ENCODE results near the gene HHAT. TPM values are rescaled to one million over a fixed set of nuclear protein-coding genes. Genes with fewer than 3 reads are reported as not detected.

The HHAT gene
- polyA plus RNA-seq, 1 donor (not counting 4 experiments of a cell fraction or from before 2014, with no cell fraction given), result 3.8 TPM

DNA sequence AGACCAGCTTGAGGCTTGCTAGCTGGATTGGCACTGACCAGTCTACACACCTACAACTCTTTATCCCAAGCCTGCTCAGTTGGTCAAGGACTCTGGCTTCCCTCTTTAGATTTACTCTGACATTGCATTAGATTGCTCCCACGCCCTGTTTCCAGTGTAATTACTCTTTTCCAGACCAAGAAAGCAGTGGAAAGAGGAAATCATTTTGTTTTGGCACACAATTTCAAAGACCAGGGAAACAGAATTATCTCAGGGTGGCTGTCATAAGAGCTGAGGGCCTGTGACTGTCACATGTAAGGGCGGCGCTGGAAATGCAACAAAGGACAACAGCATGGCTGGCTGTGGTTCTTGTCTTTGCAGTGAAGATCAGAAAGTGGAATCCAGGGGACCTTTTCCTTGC is 302.7 kb downstream of the HHAT start:
- no peaks in the 10 kb centered on the region for H3K9me3 ChIP-seq (ENCODE audit: control insufficient read depth, low read depth, low read length)
- no peaks in the 10 kb centered on the region for H3K79me2 ChIP-seq (ENCODE audit: control insufficient read depth, insufficient read depth, low read length)
- no peaks in the 10 kb centered on the region for H3K27me3 ChIP-seq (ENCODE audit: control insufficient read depth, extremely low read depth, insufficient read depth, low read length)
- H3K4me2 ChIP-seq (ENCODE audit: control insufficient read depth, extremely low read depth, insufficient read depth, low read depth, low read length), result no peak overlapping the region
- DNase-seq (ENCODE audit: low read depth, low spot score) (no peak), FAIRE-seq (no peak)
- no peak for TF ChIP-seq EZH2 (IDR thresholded peaks at IDR 0.05; ENCODE audit: low read length)
- TF ChIP-seq, protein P1, sequence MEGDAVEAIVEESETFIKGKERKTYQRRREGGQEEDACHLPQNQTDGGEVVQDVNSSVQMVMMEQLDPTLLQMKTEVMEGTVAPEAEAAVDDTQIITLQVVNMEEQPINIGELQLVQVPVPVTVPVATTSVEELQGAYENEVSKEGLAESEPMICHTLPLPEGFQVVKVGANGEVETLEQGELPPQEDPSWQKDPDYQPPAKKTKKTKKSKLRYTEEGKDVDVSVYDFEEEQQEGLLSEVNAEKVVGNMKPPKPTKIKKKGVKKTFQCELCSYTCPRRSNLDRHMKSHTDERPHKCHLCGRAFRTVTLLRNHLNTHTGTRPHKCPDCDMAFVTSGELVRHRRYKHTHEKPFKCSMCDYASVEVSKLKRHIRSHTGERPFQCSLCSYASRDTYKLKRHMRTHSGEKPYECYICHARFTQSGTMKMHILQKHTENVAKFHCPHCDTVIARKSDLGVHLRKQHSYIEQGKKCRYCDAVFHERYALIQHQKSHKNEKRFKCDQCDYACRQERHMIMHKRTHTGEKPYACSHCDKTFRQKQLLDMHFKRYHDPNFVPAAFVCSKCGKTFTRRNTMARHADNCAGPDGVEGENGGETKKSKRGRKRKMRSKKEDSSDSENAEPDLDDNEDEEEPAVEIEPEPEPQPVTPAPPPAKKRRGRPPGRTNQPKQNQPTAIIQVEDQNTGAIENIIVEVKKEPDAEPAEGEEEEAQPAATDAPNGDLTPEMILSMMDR (optimal IDR thresholded peaks at IDR 0.05 in 1 of 3, IDR thresholded peaks at IDR 0.05 in 1 of 3, conservative IDR thresholded peaks at IDR 0.05 in 1 of 3; ENCODE audit: extremely low read depth in 1 of 3, insufficient read depth in 2 of 3, low read length in 3 of 3), result no peak
- H3K4me3 ChIP-seq (ENCODE audit: control insufficient read depth in 2 of 3, extremely low read depth in 1 of 3, insufficient read depth in 2 of 3, low read depth in 1 of 3, low read length in 3 of 3), result no peak overlapping the region
- H2AFZ ChIP-seq (ENCODE audit: control insufficient read depth, low read length), result no peak overlapping the region
- H3K36me3 ChIP-seq (ENCODE audit: control insufficient read depth in 2 of 2, extremely low read depth in 1 of 2, insufficient read depth in 2 of 2, low read length in 2 of 2), result no peaks in the 10 kb centered on the region
- no peak overlapping the region for H3K27ac ChIP-seq (ENCODE audit: control insufficient read depth, insufficient read depth, low read length)
- no peaks in the 10 kb centered on the region for H3K4me1 ChIP-seq (ENCODE audit: control insufficient read depth, extremely low read depth, insufficient read depth, low read length)
- dilution Hi-C loops (cut with MboI; ENCODE audit: extremely low pct_ligation_motif_present, low sequenced_read_pairs), result no loop called here
- H3K9ac ChIP-seq (ENCODE audit: control insufficient read depth, extremely low read depth, insufficient read depth, low read length), result no peak overlapping the region
- no peaks in the 10 kb centered on the region for H3K9me1 ChIP-seq (ENCODE audit: control insufficient read depth, extremely low read depth, insufficient read depth, low read length)
- no peaks in the 10 kb centered on the region for H4K20me1 ChIP-seq (ENCODE audit: control insufficient read depth, extremely low read depth, insufficient read depth, low read length)

DNA sequence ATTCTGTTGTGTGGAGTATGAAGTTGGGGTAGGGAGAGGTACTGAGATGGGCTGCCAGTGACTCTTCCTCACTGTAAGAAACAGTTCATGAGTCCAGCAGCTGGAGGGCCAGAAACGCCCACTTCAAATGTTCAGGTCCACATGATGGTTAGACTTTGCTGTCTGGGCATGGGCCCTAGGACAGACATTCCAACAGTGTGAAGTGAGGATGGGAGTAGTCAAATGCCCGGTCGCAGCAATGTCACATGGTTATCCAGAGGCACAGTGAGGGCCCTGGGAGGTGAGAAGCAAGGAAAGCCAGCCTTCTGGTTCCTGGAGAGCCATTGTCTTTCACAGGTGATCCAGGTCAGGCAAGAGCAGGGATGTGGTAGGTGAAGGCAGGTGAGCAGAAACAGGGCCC is 304.4 kb downstream of the HHAT start:
- Histone ChIP-seq H3K9me3 (ENCODE audit: control insufficient read depth, low read depth, low read length) (no peaks in the 10 kb centered on the region), H3K27me3 (ENCODE audit: control insufficient read depth, extremely low read depth, insufficient read depth, low read length) (no peaks in the 10 kb centered on the region), H3K79me2 (ENCODE audit: control insufficient read depth, insufficient read depth, low read length) (no peaks in the 10 kb centered on the region), H3K4me1 (ENCODE audit: control insufficient read depth, extremely low read depth, insufficient read depth, low read length) (no peaks in the 10 kb centered on the region), H3K9me1 (ENCODE audit: control insufficient read depth, extremely low read depth, insufficient read depth, low read length) (no peaks in the 10 kb centered on the region), H2AFZ (ENCODE audit: control insufficient read depth, low read length) (no peak overlapping the region), H3K4me2 (ENCODE audit: control insufficient read depth, extremely low read depth, insufficient read depth, low read depth, low read length) (no peak overlapping the region), H4K20me1 (ENCODE audit: control insufficient read depth, extremely low read depth, insufficient read depth, low read length) (no peaks in the 10 kb centered on the region), H3K4me3 (ENCODE audit: control insufficient read depth in 2 of 3, extremely low read depth in 1 of 3, insufficient read depth in 2 of 3, low read depth in 1 of 3, low read length in 3 of 3) (no peak overlapping the region), H3K36me3 (ENCODE audit: control insufficient read depth in 2 of 2, extremely low read depth in 1 of 2, insufficient read depth in 2 of 2, low read length in 2 of 2) (no peaks in the 10 kb centered on the region), H3K9ac (ENCODE audit: control insufficient read depth, extremely low read depth, insufficient read depth, low read length) (no peak overlapping the region), H3K27ac (ENCODE audit: control insufficient read depth, insufficient read depth, low read length) (no peak overlapping the region)
- dilution Hi-C loops (cut with MboI; ENCODE audit: extremely low pct_ligation_motif_present, low sequenced_read_pairs), result no loop called here
- no peak for TF ChIP-seq EZH2 (IDR thresholded peaks at IDR 0.05; ENCODE audit: low read length)
- TF ChIP-seq, protein P1 (optimal IDR thresholded peaks at IDR 0.05 in 1 of 3, IDR thresholded peaks at IDR 0.05 in 1 of 3, conservative IDR thresholded peaks at IDR 0.05 in 1 of 3; ENCODE audit: extremely low read depth in 1 of 3, insufficient read depth in 2 of 3, low read length in 3 of 3), result no peak
- FAIRE-seq, result no peak
- no peak for DNase-seq (ENCODE audit: low read depth, low spot score)
